ENCODE measurements around the gene UTP18. TPM values are rescaled to one million over a fixed set of nuclear protein-coding genes. Genes with fewer than 3 reads are reported as not detected.

Gene UTP18
- total RNA-seq, 1 experiment from 2014 or later = 64.2 TPM

- Histone ChIP-seq H2AFZ (ENCODE audit: low read length) (no peak overlapping the region), H3K27me3 (ENCODE audit: low read length) (no peaks in the 10 kb centered on the region), H3K9ac (ENCODE audit: low read length) (no peak overlapping the region), H3K36me3 (ENCODE audit: low read depth, low read length) (peaks cover 4% of the 10 kb centered on the region; the same call in 1 of the 2 replicates), H3K4me3 (ENCODE audit: low read length) (no peak overlapping the region), H3K9me2 (replicated peaks; ENCODE audit: low read length) (no peaks in the 10 kb centered on the region), H3F3A (ENCODE audit: low read length, unreplicated experiment) (no peaks in the 10 kb centered on the region), H3K4me2 (ENCODE audit: low read length) (no peak overlapping the region), H4K20me1 (ENCODE audit: low read length) (peaks cover 2% of the 10 kb centered on the region; the same call in 1 of the 2 replicates), H3K79me2 (ENCODE audit: low read length) (peaks cover 45% of the 10 kb centered on the region), H3K4me1 (ENCODE audit: insufficient read depth, low read length) (0 out of 2 replicates have a peak, but pooled peaks cover 6% of the 10 kb centered on the region), H3K27ac (ENCODE audit: low read length) (no peak overlapping the region), H3K9me3 (ENCODE audit: low read length) (no peaks in the 10 kb centered on the region)
- ATAC-seq (no peak), DNase-seq (no peak)
- TF ChIP-seq EZH2phosphoT487 (IDR thresholded peaks at IDR 0.05; ENCODE audit: borderline replicate concordance, low read length) = no peak
- TF ChIP-seq CTCF (conservative IDR thresholded peaks at IDR 0.05; ENCODE audit: low read depth, low read length) = no peak
- no peak for TF ChIP-seq EZH2 (IDR thresholded peaks at IDR 0.05; ENCODE audit: low read length, unreplicated experiment)
- BruUV-seq (replicated peaks) = no TSS peak
- intact Hi-C loops (cut with micrococcal nuclease) = no loop called here
- ChIA-PET CTCF (no interaction called here), POLR2A (ENCODE audit: unreplicated experiment) (no interaction called here)
These were observed 32.2 kb upstream of the UTP18 start for GRCh38 chr17:51228161-51228560.

- no TSS peak for BruUV-seq (replicated peaks)
- Histone ChIP-seq H3K9ac (ENCODE audit: low read length) (no peak overlapping the region), H3K4me2 (ENCODE audit: low read length) (no peak overlapping the region), H3K27ac (ENCODE audit: low read length) (no peak overlapping the region), H3K9me2 (replicated peaks; ENCODE audit: low read length) (no peaks in the 10 kb centered on the region), H3K79me2 (ENCODE audit: low read length) (peaks cover 59% of the 10 kb centered on the region), H3K27me3 (ENCODE audit: low read length) (no peaks in the 10 kb centered on the region), H3K9me3 (ENCODE audit: low read length) (no peaks in the 10 kb centered on the region), H3F3A (ENCODE audit: low read length, unreplicated experiment) (no peaks in the 10 kb centered on the region), H3K4me3 (ENCODE audit: low read length) (no peak overlapping the region), H4K20me1 (ENCODE audit: low read length) (peaks cover 7% of the 10 kb centered on the region; the same call in 1 of the 2 replicates), H3K4me1 (ENCODE audit: insufficient read depth, low read length) (0 out of 2 replicates have a peak, but pooled peaks cover 6% of the 10 kb centered on the region), H2AFZ (ENCODE audit: low read length) (no peak overlapping the region), H3K36me3 (ENCODE audit: low read depth, low read length) (peaks cover under 1% of the 10 kb centered on the region; the same call in 1 of the 2 replicates)
- DNase-seq (no peak), ATAC-seq (no peak)
- ChIA-PET CTCF (no interaction called here), POLR2A (ENCODE audit: unreplicated experiment) (no interaction called here)
- intact Hi-C loops (cut with micrococcal nuclease) = no loop called here
- TF ChIP-seq EZH2 (IDR thresholded peaks at IDR 0.05; ENCODE audit: low read length, unreplicated experiment) (no peak), CTCF (conservative IDR thresholded peaks at IDR 0.05; ENCODE audit: low read depth, low read length) (no peak), EZH2phosphoT487 (IDR thresholded peaks at IDR 0.05; ENCODE audit: borderline replicate concordance, low read length) (no peak)
These were observed 30.5 kb upstream of the UTP18 start for GRCh38 chr17:51229889-51230288.

GRCh38 chr17:51230306-51230705 is 30.0 kb upstream of the UTP18 start:
- Histone ChIP-seq H3F3A (ENCODE audit: low read length, unreplicated experiment) (no peaks in the 10 kb centered on the region), H3K36me3 (ENCODE audit: low read depth, low read length) (peaks cover 5% of the 10 kb centered on the region), H3K9ac (ENCODE audit: low read length) (no peak overlapping the region), H3K27me3 (ENCODE audit: low read length) (no peaks in the 10 kb centered on the region), H3K4me2 (ENCODE audit: low read length) (no peak overlapping the region), H3K4me3 (ENCODE audit: low read length) (no peak overlapping the region), H3K9me2 (replicated peaks; ENCODE audit: low read length) (no peaks in the 10 kb centered on the region), H4K20me1 (ENCODE audit: low read length) (peaks cover 7% of the 10 kb centered on the region; the same call in 1 of the 2 replicates), H3K79me2 (ENCODE audit: low read length) (peaks cover 64% of the 10 kb centered on the region), H3K27ac (ENCODE audit: low read length) (no peak overlapping the region), H3K9me3 (ENCODE audit: low read length) (no peaks in the 10 kb centered on the region), H2AFZ (ENCODE audit: low read length) (no peak overlapping the region), H3K4me1 (ENCODE audit: insufficient read depth, low read length) (0 out of 2 replicates have a peak, but pooled peaks cover 6% of the 10 kb centered on the region)
- POLR2A ChIA-PET (ENCODE audit: unreplicated experiment) = no interaction called here
- DNase-seq (no peak), ATAC-seq (no peak)
- intact Hi-C loops (cut with micrococcal nuclease) = no loop called here
- TF ChIP-seq CTCF (conservative IDR thresholded peaks at IDR 0.05; ENCODE audit: low read depth, low read length) = no peak
- no peak for TF ChIP-seq EZH2 (IDR thresholded peaks at IDR 0.05; ENCODE audit: low read length, unreplicated experiment)
- no peak for TF ChIP-seq EZH2phosphoT487 (IDR thresholded peaks at IDR 0.05; ENCODE audit: borderline replicate concordance, low read length)
- CTCF ChIA-PET = no interaction called here
- no TSS peak for BruUV-seq (replicated peaks)
